MM.1S (cell line): Measurements from ENCODE around the gene PHLDB1.

ENCODE experiments used
- DNase-seq: peaks from one replicate; pipeline ENCODE4 v3.0.0-alpha.2; 2015
- H2AFZ ChIP-seq: fragments of 300-600 bp; sonication (generic); 2 replicates; pipeline ENCODE4 v1.6.0; 2016; ENCODE audit warnings: antibody characterized with exemption, low read length
- H3F3A ChIP-seq: fragments of 300-600 bp; sonication (generic); 2 replicates; pipeline ENCODE4 v1.6.1; 2016; ENCODE audit warnings: mild to moderate bottlenecking, antibody characterized with exemption, low read length, moderate library complexity, mixed read lengths; ENCODE audit not compliant: insufficient read depth
- H3K27ac ChIP-seq: fragments of 300-600 bp; sonication (generic); 2 replicates; pipeline ENCODE4 v1.5.1; 2016; ENCODE audit warnings: mild to moderate bottlenecking, low read length
- H3K27me3 ChIP-seq: fragments of 300-600 bp; sonication (generic); replicated peaks from 2 replicates; pipeline ENCODE4 v1.6.0; 2016; ENCODE audit warnings: low read length; ENCODE audit not compliant: insufficient read depth
- H3K36me3 ChIP-seq: fragments of 300-600 bp; sonication (generic); replicated peaks from 2 replicates; pipeline ENCODE4 v1.6.1; 2016; ENCODE audit warnings: mild to moderate bottlenecking, low read length, mixed read lengths; ENCODE audit not compliant: insufficient read depth
- H3K4me1 ChIP-seq: fragments of 300-600 bp; sonication (generic); 2 replicates; pipeline ENCODE4 v1.6.1; 2016; ENCODE audit warnings: low read length, mixed read lengths
- H3K4me2 ChIP-seq: fragments of 300-600 bp; sonication (generic); 2 replicates; pipeline ENCODE4 v1.6.0; 2016; ENCODE audit warnings: low read depth, low read length
- H3K4me3 ChIP-seq: fragments of 300-600 bp; sonication (generic); 2 replicates; pipeline ENCODE4 v1.5.1; 2016; ENCODE audit warnings: low read length, mixed read lengths
- H3K79me2 ChIP-seq: fragments of 300-600 bp; sonication (generic); 2 replicates; pipeline ENCODE4 v1.6.1; 2016; ENCODE audit warnings: mixed run types, low read length, mixed read lengths
- H3K9ac ChIP-seq: fragments of 300-600 bp; sonication (generic); 2 replicates; pipeline ENCODE4 v1.6.1; 2016; ENCODE audit warnings: low read length, mixed read lengths
- H3K9me2 ChIP-seq: fragments of 300-600 bp; sonication (generic); replicated peaks from 2 replicates; pipeline ENCODE4 v1.6.1; 2016; ENCODE audit warnings: mild to moderate bottlenecking, low read length, mixed read lengths; ENCODE audit not compliant: insufficient read depth
- H3K9me3 ChIP-seq: fragments of 300-600 bp; sonication (generic); replicated peaks from 2 replicates; pipeline ENCODE4 v1.6.1; 2016; ENCODE audit warnings: mild to moderate bottlenecking, low read length, mixed read lengths; ENCODE audit not compliant: insufficient read depth
- H4K20me1 ChIP-seq: fragments of 300-600 bp; sonication (generic); 2 replicates; pipeline ENCODE4 v1.6.1; 2016; ENCODE audit warnings: mild to moderate bottlenecking, low read length, moderate library complexity, mixed read lengths; ENCODE audit not compliant: insufficient read depth
- EZH2 ChIP-seq: fragments of 300-600 bp; sonication (generic); optimal IDR thresholded peaks from 2 replicates; pipeline ENCODE3; 2017; ENCODE audit warnings: low read depth, mild to moderate bottlenecking, antibody characterized with exemption, low read length, mixed read lengths
- EZH2phosphoT487 ChIP-seq: fragments of 300-600 bp; sonication (generic); IDR thresholded peaks from 2 replicates; pipeline ENCODE4 v1.6.1; 2018; ENCODE audit warnings: antibody characterized with exemption, low read length
- TF ChIP-seq, protein P1 (sequence below): fragments of 300-600 bp; sonication (generic); IDR thresholded peaks from 2 replicates; pipeline ENCODE4 v1.5.1; 2016; ENCODE audit warnings: antibody characterized with exemption, low read length, mixed read lengths

The PHLDB1 gene

DNA sequence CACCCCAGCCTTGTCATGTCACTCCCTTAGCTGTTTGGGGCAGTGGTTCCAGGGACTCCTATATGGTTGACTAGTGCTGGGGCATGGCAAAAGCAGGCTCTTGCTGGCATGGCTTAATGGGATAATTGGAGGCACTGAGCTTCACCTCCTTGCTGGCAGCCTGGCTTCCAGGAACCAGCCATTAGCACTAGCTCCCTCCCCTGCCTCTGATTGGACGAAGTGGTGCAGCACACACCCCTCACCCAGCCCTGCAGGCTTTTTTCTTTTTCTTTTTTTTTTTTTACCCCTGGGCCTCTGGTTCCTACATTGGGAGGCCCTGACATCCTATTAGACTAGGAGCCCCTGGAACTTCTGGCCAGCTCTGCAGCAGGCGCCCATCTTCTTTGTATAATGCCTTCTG lies 18.6 kb downstream of the PHLDB1 start:
- DNase-seq, result no peak
- no peak overlapping the region for H3K9ac ChIP-seq
- no peak overlapping the region for H3K27ac ChIP-seq
- peaks cover 33% of the 10 kb centered on the region for H3K27me3 ChIP-seq
- no peaks in the 10 kb centered on the region for H3K9me2 ChIP-seq
- H3K9me3 ChIP-seq, result no peaks in the 10 kb centered on the region
- H3K4me1 ChIP-seq, result no peaks in the 10 kb centered on the region
- H2AFZ ChIP-seq, result no peak overlapping the region
- H3K4me3 ChIP-seq, result no peak overlapping the region
- H4K20me1 ChIP-seq, result no peaks in the 10 kb centered on the region; the same call in 1 of the 2 replicates
- no peaks in the 10 kb centered on the region for H3K36me3 ChIP-seq
- no peaks in the 10 kb centered on the region for H3F3A ChIP-seq
- H3K79me2 ChIP-seq, result no peaks in the 10 kb centered on the region
- H3K4me2 ChIP-seq, result no peak overlapping the region
- TF ChIP-seq EZH2, result no peak
- no peak for TF ChIP-seq EZH2phosphoT487
- TF ChIP-seq, protein P1, sequence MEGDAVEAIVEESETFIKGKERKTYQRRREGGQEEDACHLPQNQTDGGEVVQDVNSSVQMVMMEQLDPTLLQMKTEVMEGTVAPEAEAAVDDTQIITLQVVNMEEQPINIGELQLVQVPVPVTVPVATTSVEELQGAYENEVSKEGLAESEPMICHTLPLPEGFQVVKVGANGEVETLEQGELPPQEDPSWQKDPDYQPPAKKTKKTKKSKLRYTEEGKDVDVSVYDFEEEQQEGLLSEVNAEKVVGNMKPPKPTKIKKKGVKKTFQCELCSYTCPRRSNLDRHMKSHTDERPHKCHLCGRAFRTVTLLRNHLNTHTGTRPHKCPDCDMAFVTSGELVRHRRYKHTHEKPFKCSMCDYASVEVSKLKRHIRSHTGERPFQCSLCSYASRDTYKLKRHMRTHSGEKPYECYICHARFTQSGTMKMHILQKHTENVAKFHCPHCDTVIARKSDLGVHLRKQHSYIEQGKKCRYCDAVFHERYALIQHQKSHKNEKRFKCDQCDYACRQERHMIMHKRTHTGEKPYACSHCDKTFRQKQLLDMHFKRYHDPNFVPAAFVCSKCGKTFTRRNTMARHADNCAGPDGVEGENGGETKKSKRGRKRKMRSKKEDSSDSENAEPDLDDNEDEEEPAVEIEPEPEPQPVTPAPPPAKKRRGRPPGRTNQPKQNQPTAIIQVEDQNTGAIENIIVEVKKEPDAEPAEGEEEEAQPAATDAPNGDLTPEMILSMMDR, result no peak

- H2AFZ ChIP-seq, result no peak overlapping the region
- no peaks in the 10 kb centered on the region for H3F3A ChIP-seq
- H3K27ac ChIP-seq, result no peak overlapping the region
- H3K4me3 ChIP-seq, result no peak overlapping the region
- H3K9me2 ChIP-seq, result no peaks in the 10 kb centered on the region
- no peaks in the 10 kb centered on the region for H3K4me1 ChIP-seq
- H3K9ac ChIP-seq, result no peak overlapping the region
- H3K79me2 ChIP-seq, result no peaks in the 10 kb centered on the region
- peaks cover 36% of the 10 kb centered on the region for H3K27me3 ChIP-seq
- no peaks in the 10 kb centered on the region for H3K36me3 ChIP-seq
- DNase-seq, result no peak
- no peaks in the 10 kb centered on the region for H3K9me3 ChIP-seq
- H3K4me2 ChIP-seq, result no peak overlapping the region
- TF ChIP-seq EZH2 (no peak), EZH2phosphoT487 (no peak)
- TF ChIP-seq, protein P1, result no peak
- H4K20me1 ChIP-seq, result no peaks in the 10 kb centered on the region
Observed at GRCh38 chr11:118627566-118627965, 20.2 kb downstream of the PHLDB1 start.

GRCh38 chr11:118628031-118628430 lies 20.6 kb downstream of the PHLDB1 start:
- H3K36me3 ChIP-seq, result no peaks in the 10 kb centered on the region
- no peak overlapping the region for H3K4me2 ChIP-seq
- no peaks in the 10 kb centered on the region for H3K4me1 ChIP-seq
- no peak overlapping the region for H3K9ac ChIP-seq
- H3K9me2 ChIP-seq, result no peaks in the 10 kb centered on the region
- H3K9me3 ChIP-seq, result no peaks in the 10 kb centered on the region
- no peaks in the 10 kb centered on the region for H3K79me2 ChIP-seq
- TF ChIP-seq, protein P1, result no peak
- TF ChIP-seq EZH2phosphoT487 (no peak), EZH2 (no peak)
- DNase-seq, result no peak
- no peak overlapping the region for H3K27ac ChIP-seq
- H4K20me1 ChIP-seq, result no peaks in the 10 kb centered on the region
- H3K4me3 ChIP-seq, result no peak overlapping the region
- no peaks in the 10 kb centered on the region for H3F3A ChIP-seq
- H2AFZ ChIP-seq, result no peak overlapping the region
- peaks cover 39% of the 10 kb centered on the region for H3K27me3 ChIP-seq
